Measurements from ENCODE around the gene GUCY1A1. TPM values are rescaled to one million over a fixed set of nuclear protein-coding genes. Genes with fewer than 3 reads are reported as not detected.

The GUCY1A1 gene
- total RNA-seq, 1 donor from 2014 or later = 1.0 TPM

DNA sequence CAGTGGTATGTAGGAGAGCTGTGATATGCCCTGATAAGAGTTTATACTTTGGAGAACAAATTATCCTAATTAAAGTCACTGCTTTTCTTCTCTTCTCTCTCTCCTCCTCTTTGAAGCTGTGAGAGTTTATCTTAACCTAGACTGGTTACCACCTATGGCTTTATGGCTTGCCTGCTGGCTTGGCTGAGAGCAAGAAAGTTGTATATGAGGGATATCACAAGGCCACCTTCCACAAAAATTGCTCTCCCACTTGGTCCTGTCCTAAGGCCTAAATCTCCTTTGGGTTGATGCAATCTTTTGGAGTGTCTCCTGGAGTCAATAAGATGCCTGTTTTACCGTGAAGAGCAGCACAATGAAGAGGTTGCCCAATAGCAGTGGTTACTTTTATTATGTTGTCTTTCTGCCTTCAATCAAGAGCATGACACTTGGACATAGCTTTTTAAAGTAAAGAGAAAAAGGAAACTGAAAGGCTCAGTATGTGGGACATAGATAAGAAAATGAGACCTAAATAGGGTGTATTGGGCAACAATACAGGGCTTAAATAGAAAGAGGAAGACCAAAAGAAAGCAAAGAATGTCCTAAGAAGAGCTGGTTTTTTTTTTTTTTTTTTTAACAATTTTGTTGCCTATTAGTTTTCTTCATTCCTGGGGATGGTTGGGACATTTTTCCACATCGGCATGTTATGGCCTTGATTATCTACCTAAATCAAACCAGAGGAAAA, 9.2 kb downstream of the GUCY1A1 start:
- Mint-ChIP-seq H3K36me3 (ENCODE audit: low read depth, unreplicated experiment) (no peaks in the 10 kb centered on the region), H3K27me3 (ENCODE audit: low read depth, unreplicated experiment) (peaks cover 7% of the 10 kb centered on the region), H3K9me3 (ENCODE audit: unreplicated experiment) (no peaks in the 10 kb centered on the region), H3K4me3 (ENCODE audit: unreplicated experiment) (no peak overlapping the region), H3K27ac (ENCODE audit: unreplicated experiment) (no peak overlapping the region), H3K4me1 (ENCODE audit: low read depth, unreplicated experiment) (no peaks in the 10 kb centered on the region)
- Histone ChIP-seq H4K20me1 (ENCODE audit: insufficient read depth, low read length) (no peaks in the 10 kb centered on the region), H3K4me1 (ENCODE audit: insufficient read depth, low read length) (no peaks in the 10 kb centered on the region), H3K27ac (ENCODE audit: low read depth, low read length) (no peak overlapping the region), H3K79me2 (ENCODE audit: insufficient read depth, low read length) (no peaks in the 10 kb centered on the region), H2AFZ (ENCODE audit: low read depth, low read length) (no peak overlapping the region), H3K4me3 (ENCODE audit: insufficient read depth, low read depth, low read length) (no peak overlapping the region), H3K36me3 (ENCODE audit: insufficient read depth, low read length) (no peaks in the 10 kb centered on the region), H3K4me2 (ENCODE audit: low read length) (no peak overlapping the region), H3K9ac (ENCODE audit: low read length) (no peak overlapping the region), H3K9me3 (ENCODE audit: insufficient read depth, low read depth, low read length) (no peaks in the 10 kb centered on the region), H3K27me3 (ENCODE audit: insufficient read depth, low read length) (peaks cover 2% of the 10 kb centered on the region)
- DNase-seq (ENCODE audit: low read depth) (no peak), FAIRE-seq (no peak)
- TF ChIP-seq EZH2 (IDR thresholded peaks at IDR 0.05; ENCODE audit: insufficient read depth, low read length) (no peak), CTCF (IDR thresholded peaks at IDR 0.05; ENCODE audit: insufficient read depth, low read depth, low read length) (no peak)

DNA sequence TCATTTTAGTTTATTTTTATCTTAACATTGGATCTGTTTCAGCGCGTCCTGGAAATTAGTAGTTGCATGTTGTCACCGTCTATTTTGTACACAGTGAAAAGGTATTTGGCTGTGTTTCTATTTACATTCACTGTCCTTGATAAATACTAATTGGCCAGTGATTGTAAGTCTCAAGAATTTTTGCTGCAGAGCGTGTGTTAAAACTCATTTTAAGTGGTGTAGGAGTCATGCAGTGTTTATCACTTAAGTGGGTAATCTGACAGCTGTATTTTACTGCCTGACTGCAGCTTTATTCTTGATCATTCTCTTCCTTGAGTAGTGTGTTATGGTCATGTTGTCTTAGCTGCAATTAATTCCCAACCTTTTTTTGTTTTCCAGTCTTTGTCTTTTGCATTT, 9.8 kb downstream of the GUCY1A1 start:
- no peak overlapping the region for H2AFZ ChIP-seq (ENCODE audit: low read depth, low read length)
- peaks cover 2% of the 10 kb centered on the region for H3K27me3 ChIP-seq (ENCODE audit: insufficient read depth, low read length)
- FAIRE-seq (no peak), DNase-seq (ENCODE audit: low read depth) (no peak)
- TF ChIP-seq EZH2 (IDR thresholded peaks at IDR 0.05; ENCODE audit: insufficient read depth, low read length) (no peak), CTCF (IDR thresholded peaks at IDR 0.05; ENCODE audit: insufficient read depth, low read depth, low read length) (no peak)
- no peak overlapping the region for H3K27ac Mint-ChIP-seq (ENCODE audit: unreplicated experiment)
- no peak overlapping the region for H3K4me3 ChIP-seq (ENCODE audit: insufficient read depth, low read depth, low read length)
- H3K4me1 ChIP-seq (ENCODE audit: insufficient read depth, low read length) = no peaks in the 10 kb centered on the region
- H3K79me2 ChIP-seq (ENCODE audit: insufficient read depth, low read length) = no peaks in the 10 kb centered on the region
- H3K36me3 Mint-ChIP-seq (ENCODE audit: low read depth, unreplicated experiment) = no peaks in the 10 kb centered on the region
- H3K27me3 Mint-ChIP-seq (ENCODE audit: low read depth, unreplicated experiment) = peaks cover 7% of the 10 kb centered on the region
- no peaks in the 10 kb centered on the region for H3K4me1 Mint-ChIP-seq (ENCODE audit: low read depth, unreplicated experiment)
- H3K4me2 ChIP-seq (ENCODE audit: low read length) = no peak overlapping the region
- H3K9ac ChIP-seq (ENCODE audit: low read length) = no peak overlapping the region
- H4K20me1 ChIP-seq (ENCODE audit: insufficient read depth, low read length) = no peaks in the 10 kb centered on the region
- no peaks in the 10 kb centered on the region for H3K9me3 ChIP-seq (ENCODE audit: insufficient read depth, low read depth, low read length)
- H3K9me3 Mint-ChIP-seq (ENCODE audit: unreplicated experiment) = no peaks in the 10 kb centered on the region
- H3K27ac ChIP-seq (ENCODE audit: low read depth, low read length) = no peak overlapping the region
- H3K36me3 ChIP-seq (ENCODE audit: insufficient read depth, low read length) = no peaks in the 10 kb centered on the region
- no peak overlapping the region for H3K4me3 Mint-ChIP-seq (ENCODE audit: unreplicated experiment)

DNA sequence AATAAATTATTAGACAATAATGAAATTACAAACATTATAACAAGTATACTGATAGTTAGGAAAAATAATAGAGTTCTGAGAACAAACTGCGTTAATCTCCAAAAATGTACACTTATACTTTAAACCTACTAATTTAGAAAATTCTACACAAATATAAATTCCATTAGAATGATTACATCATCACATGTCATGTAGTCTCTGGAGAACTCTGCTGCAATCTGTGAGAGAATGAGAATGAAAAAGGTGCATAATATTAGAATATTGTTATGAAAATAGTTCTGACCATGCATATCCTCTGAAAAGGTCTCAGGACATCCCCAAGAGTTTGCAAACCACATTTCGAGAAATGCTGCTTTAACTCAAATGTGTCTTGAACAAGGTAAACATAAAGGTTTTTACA, 11.4 kb downstream of the GUCY1A1 start:
- H3K4me1 ChIP-seq (ENCODE audit: insufficient read depth, low read length) = no peaks in the 10 kb centered on the region
- H3K4me2 ChIP-seq (ENCODE audit: low read length) = no peak overlapping the region
- H3K27me3 ChIP-seq (ENCODE audit: insufficient read depth, low read length) = no peaks in the 10 kb centered on the region
- H3K9ac ChIP-seq (ENCODE audit: low read length) = no peak overlapping the region
- no peaks in the 10 kb centered on the region for H3K36me3 Mint-ChIP-seq (ENCODE audit: low read depth, unreplicated experiment)
- no peaks in the 10 kb centered on the region for H4K20me1 ChIP-seq (ENCODE audit: insufficient read depth, low read length)
- no peaks in the 10 kb centered on the region for H3K9me3 ChIP-seq (ENCODE audit: insufficient read depth, low read depth, low read length)
- no peak overlapping the region for H2AFZ ChIP-seq (ENCODE audit: low read depth, low read length)
- no peaks in the 10 kb centered on the region for H3K79me2 ChIP-seq (ENCODE audit: insufficient read depth, low read length)
- no peak overlapping the region for H3K4me3 Mint-ChIP-seq (ENCODE audit: unreplicated experiment)
- H3K27ac Mint-ChIP-seq (ENCODE audit: unreplicated experiment) = no peak overlapping the region
- TF ChIP-seq CTCF (IDR thresholded peaks at IDR 0.05; ENCODE audit: insufficient read depth, low read depth, low read length) (no peak), EZH2 (IDR thresholded peaks at IDR 0.05; ENCODE audit: insufficient read depth, low read length) (no peak)
- no peaks in the 10 kb centered on the region for H3K36me3 ChIP-seq (ENCODE audit: insufficient read depth, low read length)
- H3K4me1 Mint-ChIP-seq (ENCODE audit: low read depth, unreplicated experiment) = no peaks in the 10 kb centered on the region
- H3K27me3 Mint-ChIP-seq (ENCODE audit: low read depth, unreplicated experiment) = no peaks in the 10 kb centered on the region
- no peak for FAIRE-seq
- H3K9me3 Mint-ChIP-seq (ENCODE audit: unreplicated experiment) = no peaks in the 10 kb centered on the region
- H3K4me3 ChIP-seq (ENCODE audit: insufficient read depth, low read depth, low read length) = no peak overlapping the region
- H3K27ac ChIP-seq (ENCODE audit: low read depth, low read length) = no peak overlapping the region
- DNase-seq (ENCODE audit: low read depth) = no peak
